Stimulated activated CD8-positive, alpha-beta memory T cell treated with anti-CD3 and anti-CD28 coated beads, Interleukin-7, amount 100 ng/mL, for 1 hour (primary cell): ENCODE data around the gene TLCD5.

Experiments used
- DNase-seq, 2 donors: peaks; one replicate each; pipeline ENCODE4 v3.0.0-alpha.2; 2020; ENCODE audit warnings: low read depth in 2 of 2

Gene TLCD5

GRCh38 chr11:120324932-120325810 lies at the start of gene TLCD5:
TSS of gene TLCD5 (plus strand) at chr11:120325299. CDS start at chr11:120327442, 2,143 bp downstream.
- no peak for DNase-seq

GRCh38 chr11:120279502-120279901 lies 45.6 kb upstream of the TLCD5 start:
- no peak for DNase-seq

GRCh38 chr11:120280600-120281051 lies 44.5 kb upstream of the TLCD5 start:
- DNase-seq, result no peak

GRCh38 chr11:120281143-120281795 lies 43.8 kb upstream of the TLCD5 start:
- no peak for DNase-seq

GRCh38 chr11:120283124-120283523 lies 42.0 kb upstream of the TLCD5 start:
- no peak for DNase-seq

GRCh38 chr11:120284272-120284671 lies 40.8 kb upstream of the TLCD5 start:
- no peak for DNase-seq

GRCh38 chr11:120285256-120285655 lies 39.8 kb upstream of the TLCD5 start:
- DNase-seq, result no peak

- no peak for DNase-seq
These were observed 37.1 kb upstream of the TLCD5 start for GRCh38 chr11:120288021-120288420.

- no peak for DNase-seq
These were observed 35.7 kb upstream of the TLCD5 start for GRCh38 chr11:120289426-120289825.

GRCh38 chr11:120290956-120291355 lies 34.1 kb upstream of the TLCD5 start:
- no peak for DNase-seq

GRCh38 chr11:120293038-120293800 lies 31.9 kb upstream of the TLCD5 start:
- no peak for DNase-seq

GRCh38 chr11:120294096-120294495 lies 31.0 kb upstream of the TLCD5 start:
- no peak for DNase-seq

GRCh38 chr11:120295099-120295498 lies 30.0 kb upstream of the TLCD5 start:
- no peak for DNase-seq

- no peak for DNase-seq
These were observed 28.5 kb upstream of the TLCD5 start for GRCh38 chr11:120296554-120296953.

GRCh38 chr11:120298461-120298860 lies 26.6 kb upstream of the TLCD5 start:
- no peak for DNase-seq

GRCh38 chr11:120302001-120302805 lies 22.9 kb upstream of the TLCD5 start:
- no peak for DNase-seq

GRCh38 chr11:120303004-120303637 lies 22.0 kb upstream of the TLCD5 start:
- DNase-seq, result peak; percentile 20 to 24

- no peak for DNase-seq
These were observed 20.6 kb upstream of the TLCD5 start for GRCh38 chr11:120304526-120304925.

- DNase-seq, result no peak
These were observed 19.8 kb upstream of the TLCD5 start for GRCh38 chr11:120305286-120305685.

GRCh38 chr11:120306519-120307242 lies 18.4 kb upstream of the TLCD5 start:
- DNase-seq, result no peak
